Large intestine (tissue), 3 donors: ENCODE results near the gene AUTS2. TPM values are rescaled to one million over a fixed set of nuclear protein-coding genes. Genes with fewer than 3 reads are reported as not detected.

Experiments used
- DNase-seq, 2 donors: peaks; one replicate each; pipeline versions ENCODE4 v3.0.0 to v3.0.0-alpha.2; 2013
- H3K27ac ChIP-seq: one replicate; pipeline ENCODE4 v1.5.1; 2013; ENCODE audit warnings: low read length
- H3K27me3 ChIP-seq: 2 replicates; pipeline ENCODE4 v1.6.1; 2013; ENCODE audit warnings: low read length; ENCODE audit not compliant: control insufficient read depth, insufficient read depth
- H3K36me3 ChIP-seq: 2 replicates; pipeline ENCODE4 v1.6.1; 2013; ENCODE audit warnings: low read length; ENCODE audit not compliant: control insufficient read depth, insufficient read depth
- H3K4me1 ChIP-seq: one replicate; pipeline ENCODE4 v1.6.1; 2013; ENCODE audit warnings: low read length; ENCODE audit not compliant: control insufficient read depth, insufficient read depth
- H3K4me3 ChIP-seq: one replicate; pipeline ENCODE4 v1.5.1; 2013; ENCODE audit warnings: low read length
- H3K9me3 ChIP-seq: one replicate; pipeline ENCODE4 v1.6.1; 2013; ENCODE audit warnings: mild to moderate bottlenecking, low read depth, low read length, moderate library complexity; ENCODE audit not compliant: control insufficient read depth
- WGBS: methylation state at CpG from one replicate; pipeline ENCODE4 v1.1.5; 2013; ENCODE audit warnings: low lambda C conversion rate; ENCODE audit not compliant: insufficient coverage; 5-methylcytosine and 5-hydroxymethylcytosine counted together
- polyA plus RNA-seq: library from polyadenylated mRNA; unstranded; fragments of 120-200 nt; gene quantifications from one replicate; pipeline ENCODE4 v1.2.1, GENCODE V29; 2013

Gene AUTS2
- polyA plus RNA-seq, 1 donor: 51.3 TPM

GRCh38 chr7:69654849-69655707 lies 56.8 kb downstream of the AUTS2 start:
- H3K4me3 ChIP-seq: no peak overlapping the region
- WGBS: no CpG with 5 or more reads among the region's 6 CpGs
- no peak overlapping the region for H3K27ac ChIP-seq
- no peaks in the 10 kb centered on the region for H3K4me1 ChIP-seq
- no peaks in the 10 kb centered on the region for H3K9me3 ChIP-seq
- no peak for DNase-seq
- H3K36me3 ChIP-seq: no peaks in the 10 kb centered on the region
- H3K27me3 ChIP-seq: no peaks in the 10 kb centered on the region

- H3K4me1 ChIP-seq: no peaks in the 10 kb centered on the region
- no peak overlapping the region for H3K4me3 ChIP-seq
- no peak overlapping the region for H3K27ac ChIP-seq
- no peaks in the 10 kb centered on the region for H3K9me3 ChIP-seq
- no peaks in the 10 kb centered on the region for H3K27me3 ChIP-seq
- WGBS: 100% methylated on average over 1 of the region's 2 CpGs
- no peak for DNase-seq
- H3K36me3 ChIP-seq: no peaks in the 10 kb centered on the region
Observed at GRCh38 chr7:69656077-69656476, 57.8 kb downstream of the AUTS2 start.

GRCh38 chr7:69656890-69657289 lies 58.6 kb downstream of the AUTS2 start:
- WGBS: 40% methylated on average over 2 of the region's 5 CpGs
- Histone ChIP-seq H3K27ac (no peak overlapping the region), H3K36me3 (no peaks in the 10 kb centered on the region), H3K4me1 (no peaks in the 10 kb centered on the region), H3K9me3 (no peaks in the 10 kb centered on the region), H3K27me3 (no peaks in the 10 kb centered on the region), H3K4me3 (no peak overlapping the region)
- peak in 1 of 2 donors; percentile 19 for DNase-seq

- H3K4me3 ChIP-seq: no peak overlapping the region
- no peaks in the 10 kb centered on the region for H3K4me1 ChIP-seq
- no peaks in the 10 kb centered on the region for H3K27me3 ChIP-seq
- H3K9me3 ChIP-seq: no peaks in the 10 kb centered on the region
- H3K36me3 ChIP-seq: no peaks in the 10 kb centered on the region
- DNase-seq: no peak
- no peak overlapping the region for H3K27ac ChIP-seq
- no CpG with 5 or more reads among the region's 4 CpGs for WGBS
Observed at GRCh38 chr7:69657331-69657730, 59.1 kb downstream of the AUTS2 start.

GRCh38 chr7:69657985-69658384 lies 59.7 kb downstream of the AUTS2 start:
- no peak overlapping the region for H3K27ac ChIP-seq
- H3K4me1 ChIP-seq: no peaks in the 10 kb centered on the region
- no peaks in the 10 kb centered on the region for H3K27me3 ChIP-seq
- 90% methylated on average over 2 of the region's 3 CpGs for WGBS
- no peaks in the 10 kb centered on the region for H3K9me3 ChIP-seq
- H3K4me3 ChIP-seq: no peak overlapping the region
- no peaks in the 10 kb centered on the region for H3K36me3 ChIP-seq
- DNase-seq: no peak

GRCh38 chr7:69659983-69660382 lies 61.7 kb downstream of the AUTS2 start:
- WGBS: 100% methylated on average over 1 of the region's 2 CpGs
- H3K36me3 ChIP-seq: no peaks in the 10 kb centered on the region
- H3K27ac ChIP-seq: no peak overlapping the region
- H3K4me1 ChIP-seq: no peaks in the 10 kb centered on the region
- no peaks in the 10 kb centered on the region for H3K9me3 ChIP-seq
- no peaks in the 10 kb centered on the region for H3K27me3 ChIP-seq
- no peak overlapping the region for H3K4me3 ChIP-seq
- no peak for DNase-seq

- no peak for DNase-seq
- Histone ChIP-seq H3K9me3 (no peaks in the 10 kb centered on the region), H3K4me1 (no peaks in the 10 kb centered on the region), H3K36me3 (no peaks in the 10 kb centered on the region), H3K27me3 (no peaks in the 10 kb centered on the region), H3K4me3 (no peak overlapping the region), H3K27ac (no peak overlapping the region)
- no CpG with 5 or more reads among the region's 3 CpGs for WGBS
Observed at GRCh38 chr7:69661342-69661741, 63.1 kb downstream of the AUTS2 start.

- DNase-seq: no peak
- H3K27ac ChIP-seq: no peak overlapping the region
- no peaks in the 10 kb centered on the region for H3K36me3 ChIP-seq
- H3K4me3 ChIP-seq: no peak overlapping the region
- no peaks in the 10 kb centered on the region for H3K4me1 ChIP-seq
- no peaks in the 10 kb centered on the region for H3K9me3 ChIP-seq
- H3K27me3 ChIP-seq: no peaks in the 10 kb centered on the region
- 92% methylated on average over 4 of the region's 5 CpGs for WGBS
Observed at GRCh38 chr7:69663911-69664832, 65.9 kb downstream of the AUTS2 start.

- no peaks in the 10 kb centered on the region for H3K9me3 ChIP-seq
- no CpG with 5 or more reads among the region's 2 CpGs for WGBS
- DNase-seq: no peak
Observed at GRCh38 chr7:69665369-69665768, 67.1 kb downstream of the AUTS2 start.

GRCh38 chr7:69668339-69668870 lies 70.1 kb downstream of the AUTS2 start:
- Histone ChIP-seq H3K4me1 (no peaks in the 10 kb centered on the region), H3K4me3 (no peak overlapping the region), H3K9me3 (no peaks in the 10 kb centered on the region), H3K27ac (no peak overlapping the region), H3K27me3 (no peaks in the 10 kb centered on the region), H3K36me3 (no peaks in the 10 kb centered on the region)
- no peak for DNase-seq
- WGBS: 17% methylated on average over 1 of the region's 1 CpG

More at GRCh38 chr7:69665369-69665768, 67.1 kb downstream of the AUTS2 start:
- Histone ChIP-seq H3K4me1 (no peaks in the 10 kb centered on the region), H3K27me3 (no peaks in the 10 kb centered on the region), H3K36me3 (no peaks in the 10 kb centered on the region), H3K4me3 (no peak overlapping the region), H3K27ac (no peak overlapping the region)
